ENCODE data around the gene TMEM134.

- TF ChIP-seq CTCF (IDR thresholded peaks at IDR 0.05) (no peak), POLR2A (IDR thresholded peaks at IDR 0.05) (no peak)
Measured at GRCh38 chr11:67501854-67502253, 32.8 kb upstream of the TMEM134 start.

Data from thyroid gland (tissue), 4 donors.